NCI-H1694 (cell line): ENCODE data around the gene KCNH5.

ENCODE experiments used
- DNase-seq: peaks from one replicate; lab custom pipeline; 2025; lab: John Stamatoyannopoulos, UW

Gene KCNH5

DNA sequence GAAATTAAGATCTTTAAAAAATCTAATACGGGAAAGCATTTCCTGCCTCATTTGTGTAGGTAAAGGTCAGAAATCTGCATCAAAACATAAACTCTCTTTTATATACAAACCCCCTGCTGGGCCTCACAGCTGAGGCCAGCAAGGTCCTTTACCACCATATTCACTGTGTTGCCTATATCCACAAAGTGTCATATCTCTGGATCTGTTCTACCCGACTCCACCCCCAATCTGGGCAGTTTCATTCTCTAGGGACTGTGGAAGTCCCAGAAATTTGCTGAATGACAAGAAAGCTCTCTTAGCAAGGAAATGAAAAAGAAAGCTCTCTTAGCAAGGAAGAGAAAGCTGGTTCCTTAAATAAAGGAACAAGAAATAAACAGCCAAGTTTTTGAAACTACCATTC lies 301.7 kb downstream of the KCNH5 start:
- DNase-seq, result no peak

DNA sequence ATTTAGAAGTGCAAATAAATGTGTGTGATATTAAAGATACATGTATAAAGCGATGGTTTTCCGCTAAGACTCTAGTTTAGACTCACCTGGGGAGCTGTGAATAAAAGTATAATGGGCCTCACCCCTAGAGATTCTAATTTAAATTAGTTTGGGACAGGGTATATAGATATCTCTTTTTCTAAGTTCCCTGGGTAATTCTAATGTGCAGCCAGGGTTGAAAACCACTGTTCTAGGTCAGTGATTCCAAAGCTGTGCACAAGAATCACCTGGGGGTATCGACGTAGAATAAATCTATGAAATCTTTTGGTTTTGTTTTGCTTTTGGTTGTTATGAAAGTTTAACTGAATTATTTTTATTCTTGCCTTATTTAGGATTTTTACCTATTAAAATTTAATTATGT lies 302.1 kb downstream of the KCNH5 start:
- DNase-seq, result no peak

DNA sequence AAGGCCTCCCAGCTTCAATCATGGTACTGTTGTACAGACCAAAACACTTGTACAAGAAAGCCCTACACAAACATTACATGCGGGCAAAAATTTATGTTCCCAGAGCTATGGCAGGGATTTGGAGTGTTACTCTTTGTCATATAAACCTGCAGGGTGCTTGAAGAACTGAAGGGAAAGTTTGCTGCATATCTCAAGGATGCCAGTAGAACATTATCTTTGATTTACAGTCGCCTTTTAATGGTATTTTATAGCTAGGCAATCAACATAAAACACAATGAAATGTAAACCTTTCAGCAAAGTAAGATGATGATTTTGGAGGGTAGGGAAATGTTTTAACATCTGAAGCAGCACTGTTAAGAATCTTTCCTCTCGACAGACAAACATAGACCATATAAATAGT lies 305.6 kb downstream of the KCNH5 start:
- DNase-seq, result no peak

DNA sequence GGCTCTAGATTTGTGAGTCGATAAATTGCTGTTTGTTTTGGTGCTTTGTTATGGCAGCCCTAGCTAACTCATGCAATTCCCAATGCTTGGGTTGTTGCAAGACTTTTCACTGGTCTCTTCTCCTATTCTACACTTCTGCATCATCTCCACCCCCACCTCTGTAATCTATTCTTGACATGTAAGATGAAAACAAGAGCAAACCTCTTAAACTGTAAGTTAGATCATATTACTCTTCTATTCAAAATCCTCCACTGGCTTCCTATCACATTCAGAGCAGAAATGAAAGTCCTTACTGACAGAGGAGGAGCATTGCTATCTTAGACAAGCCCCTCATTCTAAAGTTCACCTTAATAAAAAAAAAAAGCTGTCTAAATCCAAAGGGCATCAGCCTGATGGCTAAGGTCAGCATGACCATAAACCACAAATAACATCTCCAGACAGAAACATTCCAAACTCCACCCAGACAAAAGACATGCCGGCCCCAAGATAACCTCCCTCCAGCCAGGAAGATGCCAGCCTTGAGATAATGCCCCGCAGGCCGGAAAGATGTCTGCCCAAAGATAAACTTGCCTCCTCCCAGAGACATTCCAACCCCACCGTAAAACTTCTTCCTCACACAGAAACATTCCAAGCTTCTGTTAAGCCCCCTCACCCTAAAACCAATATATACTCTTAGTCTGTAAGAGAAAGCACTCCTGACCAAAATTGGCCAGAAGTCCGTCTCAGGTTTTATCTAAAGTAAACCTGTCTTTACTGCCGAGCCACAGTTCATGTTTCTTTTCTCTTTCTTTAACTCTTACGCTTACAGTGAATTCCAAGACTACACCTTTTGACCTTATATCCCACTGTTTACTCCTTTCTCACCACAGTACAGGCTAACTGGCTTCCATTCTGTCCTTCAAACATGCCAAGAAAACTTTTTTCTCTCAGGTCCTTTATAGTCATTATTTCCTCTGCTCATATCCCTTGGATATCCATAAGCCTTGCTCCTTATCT lies 308.9 kb downstream of the KCNH5 start:
- no peak for DNase-seq

DNA sequence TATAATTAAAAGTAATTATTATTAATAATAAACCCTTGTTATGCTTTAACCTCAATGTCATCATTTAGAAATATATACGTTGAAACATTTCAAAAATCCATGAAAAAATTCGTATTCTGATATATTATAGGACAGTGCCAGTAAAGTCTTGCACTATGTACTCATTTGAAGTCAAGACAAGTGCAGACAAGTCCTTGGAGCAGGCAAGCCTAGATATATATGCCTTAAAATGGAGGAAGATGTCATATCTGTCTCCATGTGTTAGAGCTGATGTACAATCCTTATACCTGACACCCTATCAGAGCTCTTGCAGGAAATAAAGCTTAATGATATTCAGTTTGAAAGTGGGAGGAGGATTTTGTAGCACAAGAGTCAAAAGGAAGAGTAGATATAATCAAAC lies 310.4 kb downstream of the KCNH5 start:
- no peak for DNase-seq

DNA sequence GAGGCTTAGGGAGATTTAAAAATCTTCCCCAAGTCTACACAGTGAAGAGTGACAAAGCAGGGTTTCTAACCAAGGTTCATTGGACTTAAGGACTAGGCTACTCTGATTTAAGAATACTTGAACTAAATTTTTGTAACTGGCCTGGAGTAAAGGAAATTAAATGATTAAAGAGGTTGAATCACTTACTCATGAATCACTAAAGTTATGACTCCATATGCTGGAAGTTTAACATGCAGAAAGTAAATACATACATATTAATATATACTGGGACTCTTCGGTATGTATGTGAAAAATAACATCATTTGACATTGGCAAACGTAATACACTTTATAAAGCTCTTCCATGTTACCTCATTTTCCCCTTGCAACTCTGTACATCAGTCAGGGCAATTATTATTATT lies 322.9 kb downstream of the KCNH5 start:
- no peak for DNase-seq

DNA sequence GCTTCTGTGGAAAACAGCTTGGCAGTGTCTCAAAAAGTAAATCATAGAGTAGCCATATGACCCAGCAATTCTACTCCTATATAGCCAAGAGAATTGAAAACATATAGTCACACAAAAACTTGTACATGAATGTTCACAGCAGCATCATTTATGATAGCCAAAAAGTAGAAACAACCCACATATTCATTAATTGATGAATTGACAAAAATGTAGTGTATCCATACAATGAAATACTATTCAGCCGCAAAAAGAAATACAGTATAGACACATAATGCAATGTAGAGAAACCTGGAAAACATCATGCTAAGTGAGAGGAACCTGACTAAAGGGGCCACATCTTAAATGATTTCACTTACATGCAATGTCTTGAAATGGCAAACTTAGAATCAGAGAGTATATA lies 326.6 kb downstream of the KCNH5 start:
- DNase-seq, result no peak

GRCh38 chr14:62711351-62712023 lies 333.8 kb downstream of the KCNH5 start:
- no peak for DNase-seq

DNA sequence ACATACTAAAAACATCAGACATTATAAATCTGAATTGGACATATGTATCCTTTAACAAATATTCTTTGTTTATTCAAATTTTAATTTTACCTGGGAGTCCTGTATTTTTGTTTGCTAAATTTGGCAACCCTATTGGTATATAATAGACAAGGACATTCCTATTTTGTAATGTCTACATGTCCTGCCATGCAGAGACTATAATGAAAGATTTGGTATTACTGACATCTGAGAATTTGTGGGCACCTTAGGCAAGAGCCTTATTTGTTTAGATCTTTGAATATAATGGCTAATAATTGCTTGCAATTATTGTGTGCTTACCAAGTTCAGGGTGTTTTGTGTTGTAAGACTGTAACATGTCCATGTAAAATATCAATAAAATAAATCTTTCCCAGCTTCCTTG lies 334.4 kb downstream of the KCNH5 start:
- no peak for DNase-seq

- DNase-seq, result no peak
Measured at GRCh38 chr14:62709773-62710172, 335.5 kb downstream of the KCNH5 start.

DNA sequence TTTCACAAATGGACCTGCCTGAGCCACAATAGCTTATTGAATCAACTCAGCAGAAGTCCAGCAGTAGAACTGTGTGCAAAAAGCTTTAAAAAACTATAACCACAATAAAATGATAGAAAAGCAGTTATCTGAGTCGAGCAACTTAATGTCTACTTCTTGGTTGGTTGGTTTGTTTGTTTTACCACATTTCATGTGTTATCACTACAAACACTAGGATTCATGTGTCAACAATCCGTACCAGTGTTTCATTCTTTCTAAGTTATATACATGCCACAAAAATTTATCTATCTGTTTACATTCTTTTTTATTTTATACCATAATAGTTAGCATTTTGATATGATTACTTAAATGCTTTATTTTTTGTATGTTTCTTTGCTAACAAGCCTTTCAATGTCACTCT lies 339.0 kb downstream of the KCNH5 start:
- no peak for DNase-seq

GRCh38 chr14:62697461-62697860 lies 347.8 kb downstream of the KCNH5 start:
- DNase-seq, result no peak

GRCh38 chr14:62696929-62697328 lies 348.3 kb downstream of the KCNH5 start:
- DNase-seq, result no peak

GRCh38 chr14:62696331-62696924 lies 348.8 kb downstream of the KCNH5 start:
- no peak for DNase-seq

DNA sequence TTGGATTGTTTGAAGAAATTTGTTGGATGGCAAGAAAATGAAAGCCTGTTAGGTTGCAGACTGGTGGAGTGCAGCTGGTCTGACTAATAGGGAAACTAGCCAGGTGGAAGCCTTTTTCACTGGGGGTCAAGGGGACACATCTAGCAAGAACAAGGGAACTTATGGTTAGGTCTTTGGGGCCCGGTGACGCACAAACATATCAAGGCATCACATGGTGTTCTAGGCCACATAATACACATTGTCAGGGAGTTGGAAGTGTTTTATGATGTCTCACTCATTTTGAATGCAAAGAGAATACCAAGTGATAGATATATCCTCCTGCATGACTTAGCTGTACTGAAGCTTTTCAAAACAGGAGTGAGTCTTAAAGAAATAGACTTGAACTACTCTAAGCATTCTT lies 351.2 kb downstream of the KCNH5 start:
- DNase-seq, result no peak

DNA sequence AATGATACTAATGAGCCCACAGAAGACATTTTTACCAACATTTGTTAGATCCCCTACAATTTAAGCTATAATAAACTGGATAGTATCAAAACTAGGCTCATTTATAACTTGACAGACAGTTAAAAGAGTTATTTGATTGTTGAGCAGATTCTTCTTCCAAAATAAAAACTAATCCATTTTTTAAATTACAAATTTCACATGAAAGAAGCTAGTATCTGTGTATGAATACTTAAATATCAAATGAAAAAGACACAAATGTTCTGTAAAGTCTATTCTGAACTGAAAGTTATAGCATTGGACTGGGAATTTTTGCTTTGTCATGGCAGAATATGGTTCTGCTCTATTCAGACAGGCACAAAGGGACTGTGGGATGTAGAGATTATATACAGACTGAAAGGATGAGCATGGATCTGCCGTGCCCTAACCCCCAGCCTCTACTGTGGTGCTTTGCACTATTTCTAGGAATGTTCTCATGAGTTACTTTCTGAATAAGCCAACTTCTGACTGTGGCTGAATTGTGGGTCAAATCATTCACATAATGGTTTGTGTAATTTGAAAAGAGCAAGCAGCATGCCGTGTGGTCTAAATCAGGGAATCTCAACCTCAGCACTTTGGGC lies 352.7 kb downstream of the KCNH5 start:
- no peak for DNase-seq

- DNase-seq, result peak; percentile 47
Measured at GRCh38 chr14:62691647-62692489, 353.4 kb downstream of the KCNH5 start.

DNA sequence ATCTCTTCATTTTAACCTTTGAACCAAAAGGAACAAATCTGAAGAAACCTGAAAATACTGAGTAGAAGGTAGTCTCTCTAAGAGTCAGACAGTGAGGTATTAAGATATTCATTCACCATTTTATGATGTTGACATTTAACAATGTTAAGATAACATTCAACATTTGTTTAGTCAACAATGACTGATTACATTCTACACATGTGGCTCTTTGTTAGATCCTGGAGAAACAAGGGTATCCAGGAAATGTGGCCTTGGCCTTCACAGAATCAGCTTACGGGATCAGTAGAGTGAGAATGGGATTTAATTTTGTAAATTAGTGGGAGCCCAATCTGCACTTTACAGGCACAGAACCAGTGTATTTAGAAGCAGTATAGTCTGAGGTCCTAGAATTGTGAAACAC lies 355.5 kb downstream of the KCNH5 start:
- DNase-seq, result no peak

- no peak for DNase-seq
Measured at GRCh38 chr14:62687818-62688217, 357.4 kb downstream of the KCNH5 start.

DNA sequence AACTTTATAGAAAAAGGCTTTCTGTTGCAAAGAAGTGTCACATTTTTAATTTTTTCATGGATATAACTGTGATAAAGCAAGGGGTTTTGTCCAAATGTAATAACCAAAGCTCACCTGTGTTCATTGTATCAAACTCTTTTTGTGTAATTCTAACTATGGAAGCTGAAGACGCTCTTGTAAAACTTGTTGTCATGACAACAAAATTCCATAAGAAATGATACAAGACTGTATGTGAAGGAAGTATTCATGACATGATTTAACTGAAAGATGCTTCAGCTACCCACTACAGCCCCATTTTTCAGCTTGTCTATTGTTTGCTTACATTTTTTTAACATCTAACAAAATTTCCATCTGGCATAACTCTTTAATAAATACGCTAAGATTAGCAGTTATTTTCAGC lies 360.9 kb downstream of the KCNH5 start:
- no peak for DNase-seq

DNA sequence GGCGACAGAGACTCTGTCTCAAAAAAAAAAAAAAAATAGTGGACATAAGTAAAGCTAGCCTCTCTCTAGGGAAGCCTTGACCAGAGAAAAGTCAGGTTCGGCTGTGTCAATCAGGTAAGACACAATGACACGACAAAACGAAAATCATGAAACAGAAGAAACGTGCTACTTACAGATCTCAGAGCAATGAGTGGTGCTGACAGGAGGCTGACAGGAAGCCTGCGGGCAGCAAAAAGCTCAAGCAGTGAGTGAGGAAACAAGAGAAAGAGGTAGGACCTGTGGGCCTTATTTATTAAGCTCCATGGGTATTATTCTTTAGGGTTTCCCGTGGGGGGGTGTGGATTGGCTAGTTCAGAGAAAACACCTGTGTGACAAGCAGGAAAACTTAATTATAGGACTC lies 363.1 kb downstream of the KCNH5 start:
- no peak for DNase-seq
